PC-3 (cell line): ENCODE measurements around the gene TOGARAM2.

Source experiments
- EZH2 ChIP-seq: fragments of 300-600 bp; sonication (generic); IDR thresholded peaks from one replicate; pipeline ENCODE4 v1.6.1; 2017; ENCODE audit warnings: antibody characterized with exemption, mild to moderate bottlenecking, low read length; ENCODE audit not compliant: unreplicated experiment
- TF ChIP-seq, protein P1 (sequence below): fragments of 300-600 bp; sonication (generic); conservative IDR thresholded peaks from 2 replicates; pipeline ENCODE4 v1.5.1; 2017; ENCODE audit warnings: antibody characterized with exemption, low read depth, mild to moderate bottlenecking, low read length

DNA sequence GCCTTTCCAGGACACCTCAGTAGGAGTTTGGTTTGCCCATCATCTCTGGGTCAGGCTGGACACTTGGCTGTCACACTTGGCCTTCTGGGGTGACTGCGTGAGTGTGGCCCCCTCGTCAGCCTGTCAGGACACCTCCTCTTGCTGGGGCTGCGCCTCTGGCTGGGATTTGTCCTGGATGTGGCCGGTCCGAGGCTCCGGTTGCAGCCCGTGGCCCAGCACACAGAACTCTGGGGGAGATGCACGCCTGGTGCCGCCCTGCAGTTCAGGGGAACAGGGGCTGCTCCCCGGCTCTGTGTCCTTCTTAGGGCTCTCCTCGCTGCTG is 83.6 kb downstream of the TOGARAM2 start:
- TF ChIP-seq, protein P1, sequence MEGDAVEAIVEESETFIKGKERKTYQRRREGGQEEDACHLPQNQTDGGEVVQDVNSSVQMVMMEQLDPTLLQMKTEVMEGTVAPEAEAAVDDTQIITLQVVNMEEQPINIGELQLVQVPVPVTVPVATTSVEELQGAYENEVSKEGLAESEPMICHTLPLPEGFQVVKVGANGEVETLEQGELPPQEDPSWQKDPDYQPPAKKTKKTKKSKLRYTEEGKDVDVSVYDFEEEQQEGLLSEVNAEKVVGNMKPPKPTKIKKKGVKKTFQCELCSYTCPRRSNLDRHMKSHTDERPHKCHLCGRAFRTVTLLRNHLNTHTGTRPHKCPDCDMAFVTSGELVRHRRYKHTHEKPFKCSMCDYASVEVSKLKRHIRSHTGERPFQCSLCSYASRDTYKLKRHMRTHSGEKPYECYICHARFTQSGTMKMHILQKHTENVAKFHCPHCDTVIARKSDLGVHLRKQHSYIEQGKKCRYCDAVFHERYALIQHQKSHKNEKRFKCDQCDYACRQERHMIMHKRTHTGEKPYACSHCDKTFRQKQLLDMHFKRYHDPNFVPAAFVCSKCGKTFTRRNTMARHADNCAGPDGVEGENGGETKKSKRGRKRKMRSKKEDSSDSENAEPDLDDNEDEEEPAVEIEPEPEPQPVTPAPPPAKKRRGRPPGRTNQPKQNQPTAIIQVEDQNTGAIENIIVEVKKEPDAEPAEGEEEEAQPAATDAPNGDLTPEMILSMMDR, result no peak
- no peak for TF ChIP-seq EZH2
